22Rv1 (cell line): ENCODE results near the gene ACTRT1.

Experiments used
- H3K27ac ChIP-seq: fragments of 450-650 bp; 2 replicates; pipeline ENCODE4 v1.5.1; 2017
- ZFX ChIP-seq: fragments of 450-650 bp; IDR thresholded peaks from 2 replicates; pipeline ENCODE4 v1.6.1; 2017; ENCODE audit warnings: antibody characterized with exemption, borderline replicate concordance
- TF ChIP-seq, protein P1 (sequence below): fragments of 450-650 bp; IDR thresholded peaks from 2 replicates; pipeline ENCODE4 v1.5.1; 2017; ENCODE audit warnings: mild to moderate bottlenecking

The ACTRT1 gene

DNA sequence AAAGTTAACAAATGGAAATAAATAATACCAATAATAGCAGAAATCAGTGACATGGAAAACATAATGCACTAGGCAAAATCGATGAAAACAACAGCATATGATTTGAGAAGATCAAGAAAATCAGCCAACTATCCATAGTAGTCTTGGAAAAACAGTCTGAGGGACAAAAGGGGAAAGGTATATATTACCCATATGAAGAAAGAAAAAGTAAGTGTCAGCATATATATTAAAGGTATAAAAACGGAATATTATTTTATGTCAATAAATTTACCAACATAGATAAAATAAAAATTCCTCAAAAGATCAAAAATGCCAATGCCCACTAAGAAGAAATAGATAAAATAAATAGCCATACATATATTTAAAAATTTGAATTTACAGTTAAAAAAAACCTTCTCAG is 33.0 kb downstream of the ACTRT1 start:
- TF ChIP-seq ZFX: no peak
- TF ChIP-seq, protein P1, sequence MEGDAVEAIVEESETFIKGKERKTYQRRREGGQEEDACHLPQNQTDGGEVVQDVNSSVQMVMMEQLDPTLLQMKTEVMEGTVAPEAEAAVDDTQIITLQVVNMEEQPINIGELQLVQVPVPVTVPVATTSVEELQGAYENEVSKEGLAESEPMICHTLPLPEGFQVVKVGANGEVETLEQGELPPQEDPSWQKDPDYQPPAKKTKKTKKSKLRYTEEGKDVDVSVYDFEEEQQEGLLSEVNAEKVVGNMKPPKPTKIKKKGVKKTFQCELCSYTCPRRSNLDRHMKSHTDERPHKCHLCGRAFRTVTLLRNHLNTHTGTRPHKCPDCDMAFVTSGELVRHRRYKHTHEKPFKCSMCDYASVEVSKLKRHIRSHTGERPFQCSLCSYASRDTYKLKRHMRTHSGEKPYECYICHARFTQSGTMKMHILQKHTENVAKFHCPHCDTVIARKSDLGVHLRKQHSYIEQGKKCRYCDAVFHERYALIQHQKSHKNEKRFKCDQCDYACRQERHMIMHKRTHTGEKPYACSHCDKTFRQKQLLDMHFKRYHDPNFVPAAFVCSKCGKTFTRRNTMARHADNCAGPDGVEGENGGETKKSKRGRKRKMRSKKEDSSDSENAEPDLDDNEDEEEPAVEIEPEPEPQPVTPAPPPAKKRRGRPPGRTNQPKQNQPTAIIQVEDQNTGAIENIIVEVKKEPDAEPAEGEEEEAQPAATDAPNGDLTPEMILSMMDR: no peak
- no peak overlapping the region for H3K27ac ChIP-seq

DNA sequence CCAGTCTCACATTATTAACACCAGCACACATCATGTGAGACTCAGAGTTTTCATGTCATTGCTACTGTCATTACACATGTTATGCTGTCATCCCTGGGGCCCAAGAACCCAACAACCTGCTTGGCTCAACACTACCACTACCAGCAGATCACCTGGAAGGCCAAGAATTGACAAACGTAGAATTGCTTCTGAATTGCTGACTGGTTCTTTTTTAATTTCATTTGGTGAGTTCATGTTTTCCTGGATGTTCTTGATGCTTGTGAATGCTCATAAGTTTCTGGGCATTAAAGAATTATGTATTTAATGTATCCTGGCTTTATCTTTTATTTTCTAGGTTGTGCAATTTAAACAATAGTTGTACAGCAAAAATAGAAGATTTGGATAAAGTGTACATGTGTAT is 40.2 kb downstream of the ACTRT1 start:
- TF ChIP-seq ZFX: no peak
- TF ChIP-seq, protein P1: no peak

DNA sequence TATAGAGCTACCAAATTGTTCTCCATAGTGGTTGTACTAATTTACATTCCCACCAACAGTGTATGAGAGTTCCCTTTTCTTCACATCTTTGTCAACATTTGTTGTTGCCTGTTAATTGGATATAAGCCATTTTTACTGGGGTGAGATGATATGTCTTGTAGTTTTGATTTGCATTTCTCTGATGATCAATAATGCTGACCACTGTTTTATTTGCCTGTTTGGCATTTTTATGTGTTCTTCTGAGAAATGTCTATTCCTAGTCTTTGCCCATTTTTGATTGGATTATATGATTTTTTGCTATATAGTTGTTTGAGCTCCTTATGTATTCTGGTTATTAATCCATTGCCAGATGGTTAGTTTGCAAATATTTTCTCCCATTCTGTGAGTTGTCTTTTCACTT is 44.3 kb downstream of the ACTRT1 start:
- no peak for TF ChIP-seq ZFX
- TF ChIP-seq, protein P1: no peak
- no peak overlapping the region for H3K27ac ChIP-seq

More for the DNA sequence above, 40.2 kb downstream of the ACTRT1 start:
- no peak overlapping the region for H3K27ac ChIP-seq
